ENCODE data around the gene NRXN3. TPM values are rescaled to one million over a fixed set of nuclear protein-coding genes. Genes with fewer than 3 reads are reported as not detected.
"Not testable (repeated sequence)": the region's sequence is repeated elsewhere in the genome, so short reads cannot be mapped to it uniquely, and the experiment has no call there.

The NRXN3 gene
- total RNA-seq, 2 donors from 2014 or later = not detected

GRCh38 chr14:78985668-78986381 is 815.7 kb downstream of the NRXN3 start:
- no peaks in the 10 kb centered on the region for H3K9me3 Mint-ChIP-seq
- H3K36me3 Mint-ChIP-seq (ENCODE audit: insufficient read depth in 2 of 2) = no peaks in the 10 kb centered on the region
- H3K27me3 Mint-ChIP-seq (ENCODE audit: low read depth) = peaks cover 7% of the 10 kb centered on the region
- no peaks in the 10 kb centered on the region for H3K4me1 Mint-ChIP-seq (ENCODE audit: low read depth)
- H3K27ac Mint-ChIP-seq = no peak overlapping the region
- DNase-seq (no peak), ATAC-seq (replicated peaks in 1 of 2) (no peak)
- no peak overlapping the region for H3K4me3 Mint-ChIP-seq

GRCh38 chr14:78986989-78987388 is 816.8 kb downstream of the NRXN3 start:
- no peaks in the 10 kb centered on the region for H3K4me1 Mint-ChIP-seq (ENCODE audit: low read depth)
- no peak overlapping the region for H3K4me3 Mint-ChIP-seq
- H3K9me3 Mint-ChIP-seq = no peaks in the 10 kb centered on the region
- no peak overlapping the region for H3K27ac Mint-ChIP-seq
- DNase-seq = no peak
- ATAC-seq (replicated peaks in 1 of 2) = no peak
- H3K36me3 Mint-ChIP-seq (ENCODE audit: insufficient read depth in 2 of 2) = no peaks in the 10 kb centered on the region
- H3K27me3 Mint-ChIP-seq (ENCODE audit: low read depth) = peaks cover 12% of the 10 kb centered on the region

DNA sequence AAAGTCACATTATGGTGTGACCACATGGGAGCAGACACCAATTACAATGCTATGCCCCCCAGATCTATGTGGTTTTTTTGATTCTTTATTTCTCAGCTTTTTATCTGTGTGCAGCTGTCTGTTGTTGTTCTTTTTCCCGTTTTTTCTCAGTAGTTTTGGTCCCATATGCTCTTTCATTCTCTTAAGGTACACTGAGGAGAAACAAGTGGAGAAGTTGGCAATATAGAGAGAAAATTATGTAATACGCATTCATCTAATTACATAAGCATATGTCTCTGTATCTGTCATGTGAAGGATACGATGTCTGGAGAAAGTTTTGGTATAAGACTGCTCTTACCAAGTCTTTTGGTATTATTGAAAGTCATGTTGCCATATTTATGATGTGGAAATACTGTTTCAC is 819.0 kb downstream of the NRXN3 start:
- H3K4me3 Mint-ChIP-seq = no peak overlapping the region
- H3K4me1 Mint-ChIP-seq (ENCODE audit: low read depth) = no peaks in the 10 kb centered on the region
- no peaks in the 10 kb centered on the region for H3K36me3 Mint-ChIP-seq (ENCODE audit: insufficient read depth in 2 of 2)
- DNase-seq (no peak), ATAC-seq (replicated peaks in 1 of 2) (no peak)
- no peak overlapping the region for H3K27ac Mint-ChIP-seq
- no peaks in the 10 kb centered on the region for H3K9me3 Mint-ChIP-seq
- H3K27me3 Mint-ChIP-seq (ENCODE audit: low read depth) = peaks cover 12% of the 10 kb centered on the region

GRCh38 chr14:78992867-78993266 is 822.7 kb downstream of the NRXN3 start:
- Mint-ChIP-seq H3K27ac (no peak overlapping the region), H3K9me3 (no peaks in the 10 kb centered on the region)

GRCh38 chr14:78997811-78998210 is 827.6 kb downstream of the NRXN3 start:
- ATAC-seq (replicated peaks in 1 of 2) (no peak), DNase-seq (no peak)
- H3K27me3 Mint-ChIP-seq (ENCODE audit: low read depth) = no peaks in the 10 kb centered on the region
- no peak overlapping the region for H3K27ac Mint-ChIP-seq
- no peak overlapping the region for H3K4me3 Mint-ChIP-seq
- no peaks in the 10 kb centered on the region for H3K36me3 Mint-ChIP-seq (ENCODE audit: insufficient read depth in 2 of 2)
- H3K4me1 Mint-ChIP-seq (ENCODE audit: low read depth) = no peaks in the 10 kb centered on the region
- peaks cover 0 to 2% of the 10 kb centered on the region in 2 donors for H3K9me3 Mint-ChIP-seq

More at GRCh38 chr14:78992867-78993266, 822.7 kb downstream of the NRXN3 start:
- Mint-ChIP-seq H3K4me3 (no peak overlapping the region), H3K36me3 (ENCODE audit: insufficient read depth in 2 of 2) (no peaks in the 10 kb centered on the region), H3K4me1 (ENCODE audit: low read depth) (no peaks in the 10 kb centered on the region), H3K27me3 (ENCODE audit: low read depth) (peaks cover 7% of the 10 kb centered on the region)
- ATAC-seq (replicated peaks in 1 of 2) (no peak), DNase-seq (no peak)

DNA sequence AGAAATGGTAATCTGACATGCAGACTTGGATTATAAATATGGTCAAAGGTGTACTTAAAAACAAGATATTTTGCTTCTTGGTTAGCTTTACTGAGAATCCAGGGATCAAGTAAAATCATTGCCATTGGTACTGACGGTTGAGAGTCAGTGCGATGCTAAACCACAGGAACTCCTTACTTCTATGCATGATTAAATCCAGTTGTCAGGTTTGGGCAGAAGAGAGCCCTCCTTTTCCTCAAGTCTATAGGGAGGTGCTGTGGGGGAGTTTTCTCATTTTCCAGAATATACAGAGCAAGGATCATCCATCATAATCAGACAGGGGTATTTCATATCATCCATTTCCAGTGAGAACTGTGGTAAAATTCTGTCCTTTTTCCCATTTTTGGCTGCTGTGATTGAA is 839.1 kb downstream of the NRXN3 start:
- H3K9me3 Mint-ChIP-seq = no peaks in the 10 kb centered on the region
- H3K27me3 Mint-ChIP-seq (ENCODE audit: low read depth) = no peaks in the 10 kb centered on the region

DNA sequence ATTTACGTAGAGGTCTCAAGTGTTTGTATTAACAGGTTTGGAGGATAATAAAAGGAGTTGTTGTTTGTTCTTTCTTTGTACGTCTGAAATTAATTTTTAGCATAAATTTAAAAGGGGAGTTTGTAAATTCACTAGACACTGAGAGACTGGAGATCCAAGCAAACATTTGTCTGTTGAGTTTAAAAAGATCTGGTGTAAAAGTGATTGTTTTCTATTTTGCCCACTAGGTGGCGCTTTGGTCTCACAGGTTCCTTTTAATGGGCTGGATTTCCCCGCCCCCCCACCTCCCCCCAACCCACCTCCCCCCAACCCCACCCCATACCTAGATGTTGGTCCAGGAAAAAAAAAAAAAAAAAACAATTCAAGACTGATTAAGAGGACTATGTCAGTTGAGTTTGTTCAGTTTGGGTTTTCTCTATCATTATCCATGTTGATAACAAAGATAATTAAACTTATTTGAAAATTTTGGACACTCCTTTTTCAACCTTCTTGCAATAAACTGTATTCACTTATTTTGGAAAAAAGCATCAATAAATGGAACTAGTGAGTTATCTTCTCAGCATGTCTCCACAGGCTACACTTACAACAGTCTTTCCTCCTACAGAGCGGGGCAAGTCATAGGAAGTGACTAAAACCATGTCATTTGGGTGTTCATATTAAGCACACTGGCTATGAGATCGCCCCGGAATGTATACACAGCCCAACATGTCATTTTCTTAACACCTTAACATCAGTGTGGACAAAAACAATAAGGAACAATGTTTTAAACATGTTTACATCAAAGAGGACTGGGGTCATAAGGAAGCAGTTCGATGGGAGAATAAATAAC is 841.1 kb downstream of the NRXN3 start:
- DNase-seq = no peak
- H3K27ac Mint-ChIP-seq = no peak overlapping the region
- H3K4me3 Mint-ChIP-seq = no peak overlapping the region

More for the DNA sequence above, 839.1 kb downstream of the NRXN3 start:
- no peaks in the 10 kb centered on the region for H3K36me3 Mint-ChIP-seq (ENCODE audit: insufficient read depth in 2 of 2)
- ATAC-seq (replicated peaks in 1 of 2) (no peak), DNase-seq (no peak)
- no peak overlapping the region for H3K27ac Mint-ChIP-seq
- H3K4me3 Mint-ChIP-seq = no peak overlapping the region
- no peaks in the 10 kb centered on the region for H3K4me1 Mint-ChIP-seq (ENCODE audit: low read depth)

GRCh38 chr14:79011920-79012204 is 841.7 kb downstream of the NRXN3 start:
- Mint-ChIP-seq H3K27ac (no peak overlapping the region), H3K27me3 (ENCODE audit: low read depth) (no peaks in the 10 kb centered on the region), H3K36me3 (ENCODE audit: insufficient read depth in 2 of 2) (no peaks in the 10 kb centered on the region), H3K9me3 (no peaks in the 10 kb centered on the region), H3K4me1 (ENCODE audit: low read depth) (no peaks in the 10 kb centered on the region), H3K4me3 (no peak overlapping the region)
- DNase-seq (no peak), ATAC-seq (replicated peaks in 1 of 2) (no peak)

More for the DNA sequence above, 841.1 kb downstream of the NRXN3 start:
- Mint-ChIP-seq H3K36me3 (ENCODE audit: insufficient read depth in 2 of 2) (no peaks in the 10 kb centered on the region), H3K27me3 (ENCODE audit: low read depth) (no peaks in the 10 kb centered on the region), H3K4me1 (ENCODE audit: low read depth) (no peaks in the 10 kb centered on the region), H3K9me3 (no peaks in the 10 kb centered on the region)
- ATAC-seq (replicated peaks in 1 of 2) = no peak

GRCh38 chr14:79016828-79017505 is 846.8 kb downstream of the NRXN3 start:
- no peak for DNase-seq
- ATAC-seq (replicated peaks in 1 of 2) = no peak
- Mint-ChIP-seq H3K4me1 (ENCODE audit: low read depth) (no peaks in the 10 kb centered on the region), H3K36me3 (ENCODE audit: insufficient read depth in 2 of 2) (no peaks in the 10 kb centered on the region), H3K9me3 (no peaks in the 10 kb centered on the region), H3K4me3 (no peak overlapping the region), H3K27me3 (ENCODE audit: low read depth) (no peaks in the 10 kb centered on the region), H3K27ac (no peak overlapping the region)

DNA sequence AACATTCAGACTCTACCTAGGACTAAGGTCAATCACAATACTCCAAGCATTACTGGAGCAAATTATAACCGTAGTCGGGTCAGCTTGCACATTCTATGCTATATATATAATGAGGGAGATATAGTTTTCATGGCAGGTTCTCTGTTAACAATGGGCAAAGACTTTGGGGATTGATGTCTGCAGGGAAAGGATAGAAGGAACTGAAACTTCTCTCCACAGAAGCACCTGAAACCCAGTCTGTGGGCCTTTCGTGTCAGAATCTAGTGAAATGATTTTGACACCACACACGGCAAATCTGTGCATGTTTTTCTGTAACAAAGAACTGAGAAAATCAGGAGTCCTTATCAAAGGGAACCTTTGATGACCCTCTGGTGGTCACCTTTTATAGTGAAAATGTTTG is 847.4 kb downstream of the NRXN3 start:
- no peaks in the 10 kb centered on the region for H3K36me3 Mint-ChIP-seq (ENCODE audit: insufficient read depth in 2 of 2)
- ATAC-seq (replicated peaks in 1 of 2) (no peak), DNase-seq (no peak)
- no peak overlapping the region for H3K4me3 Mint-ChIP-seq
- no peaks in the 10 kb centered on the region for H3K27me3 Mint-ChIP-seq (ENCODE audit: low read depth)
- no peaks in the 10 kb centered on the region for H3K4me1 Mint-ChIP-seq (ENCODE audit: low read depth)
- H3K9me3 Mint-ChIP-seq = no peaks in the 10 kb centered on the region
- H3K27ac Mint-ChIP-seq = no peak overlapping the region

- Mint-ChIP-seq H3K36me3 (ENCODE audit: insufficient read depth in 2 of 2) (no peaks in the 10 kb centered on the region), H3K4me1 (ENCODE audit: low read depth) (no peaks in the 10 kb centered on the region), H3K4me3 (no peak overlapping the region), H3K27me3 (ENCODE audit: low read depth) (no peaks in the 10 kb centered on the region), H3K9me3 (peaks cover 0 to 5% of the 10 kb centered on the region in 2 donors), H3K27ac (no peak overlapping the region)
- DNase-seq = no peak
- ATAC-seq (replicated peaks in 1 of 2) = no peak
Measured at GRCh38 chr14:79018836-79019235, 848.7 kb downstream of the NRXN3 start.

GRCh38 chr14:79019898-79020297 is 849.7 kb downstream of the NRXN3 start:
- not testable (repeated sequence) for ATAC-seq (replicated peaks in 1 of 2); H3K36me3 Mint-ChIP-seq (ENCODE audit: insufficient read depth in 2 of 2); H3K9me3 Mint-ChIP-seq; DNase-seq; H3K27ac Mint-ChIP-seq; H3K4me1 Mint-ChIP-seq (ENCODE audit: low read depth); H3K27me3 Mint-ChIP-seq (ENCODE audit: low read depth); H3K4me3 Mint-ChIP-seq

DNA sequence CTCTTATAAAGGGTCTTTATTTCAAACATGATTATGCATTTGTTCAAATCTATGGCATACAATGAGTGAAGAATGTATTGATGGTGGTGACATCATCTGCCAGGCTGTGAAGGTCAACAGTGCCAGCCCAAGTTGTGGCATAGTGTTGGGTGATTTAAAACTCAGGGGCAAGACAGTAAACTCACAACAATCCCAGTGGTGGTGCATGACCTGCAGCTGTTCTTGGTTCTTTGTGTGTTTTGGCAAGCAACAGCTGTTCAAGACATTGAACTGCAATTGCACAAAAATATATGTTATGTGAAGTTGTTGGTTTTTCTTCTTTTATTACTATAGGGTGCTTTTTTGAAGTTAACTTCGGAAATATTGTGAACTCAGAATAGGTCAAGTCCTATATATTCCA is 851.6 kb downstream of the NRXN3 start:
- Mint-ChIP-seq H3K9me3 (peaks cover 0 to 7% of the 10 kb centered on the region in 2 donors), H3K27me3 (ENCODE audit: low read depth) (no peaks in the 10 kb centered on the region), H3K36me3 (ENCODE audit: insufficient read depth in 2 of 2) (no peaks in the 10 kb centered on the region), H3K4me1 (ENCODE audit: low read depth) (no peaks in the 10 kb centered on the region), H3K27ac (no peak overlapping the region), H3K4me3 (no peak overlapping the region)
- DNase-seq = no peak
- no peak for ATAC-seq (replicated peaks in 1 of 2)
